Activated CD4-positive, alpha-beta T cell treated with anti-CD3 and anti-CD28 coated beads, Interleukin-2, Interleukin-6, amounts not matched to agents 100 ng/mL and 50 ng/mL, durations not matched to agents 16 hours and 8 hours (primary cell): ENCODE data around the gene RAPGEF1.
"Not testable (repeated sequence)": the region's sequence is repeated elsewhere in the genome, so short reads cannot be mapped to it uniquely, and the experiment has no call there.

ENCODE experiments used
- DNase-seq: peaks from one replicate; pipeline ENCODE4 v3.0.0-alpha.2; 2020

The RAPGEF1 gene

GRCh38 chr9:131554087-131554842, 185.6 kb downstream of the RAPGEF1 start:
- no peak for DNase-seq

GRCh38 chr9:131552030-131552429, 187.8 kb downstream of the RAPGEF1 start:
- no peak for DNase-seq

- not testable (repeated sequence) for DNase-seq
These were observed 189.4 kb downstream of the RAPGEF1 start for GRCh38 chr9:131550465-131550864.

- DNase-seq, result not testable (repeated sequence)
These were observed 190.7 kb downstream of the RAPGEF1 start for GRCh38 chr9:131549186-131549585.

- no peak for DNase-seq
These were observed 193.4 kb downstream of the RAPGEF1 start for GRCh38 chr9:131546336-131547084.

- DNase-seq, result no peak
These were observed 194.0 kb downstream of the RAPGEF1 start for GRCh38 chr9:131545786-131546335.

GRCh38 chr9:131545003-131545785, 194.7 kb downstream of the RAPGEF1 start, which contains the start of gene PRRT1B:
TSS of gene PRRT1B (plus strand) at chr9:131545523. CDS start at chr9:131545616, 93 bp downstream.
- DNase-seq, result no peak

GRCh38 chr9:131543141-131543540, 196.7 kb downstream of the RAPGEF1 start:
- DNase-seq, result no peak

- no peak for DNase-seq
These were observed 200.5 kb downstream of the RAPGEF1 start for GRCh38 chr9:131539223-131539923.

- DNase-seq, result no peak
These were observed 201.9 kb downstream of the RAPGEF1 start for GRCh38 chr9:131537946-131538345.

- no peak for DNase-seq
These were observed 205.1 kb downstream of the RAPGEF1 start for GRCh38 chr9:131534721-131535237.

GRCh38 chr9:131530920-131531832, 208.7 kb downstream of the RAPGEF1 start, which contains the start of gene UCK1:
TSS of gene UCK1 (minus strand) at chr9:131531263. CDS start at chr9:131531174, 89 bp downstream.
- peak; percentile 84 for DNase-seq

- DNase-seq, result peak; percentile 35
These were observed 209.3 kb downstream of the RAPGEF1 start for GRCh38 chr9:131530546-131530919.

GRCh38 chr9:131529597-131530545, 210.0 kb downstream of the RAPGEF1 start:
- DNase-seq, result no peak

- no peak for DNase-seq
These were observed 210.9 kb downstream of the RAPGEF1 start for GRCh38 chr9:131528886-131529505.

GRCh38 chr9:131528186-131528585, 211.7 kb downstream of the RAPGEF1 start:
- DNase-seq, result no peak
